Testis (tissue), 2 donors: ENCODE data around the gene SOWAHA.

Experiments used
- POLR2A ChIP-seq: fragments of 450-650 bp; IDR thresholded peaks from one replicate; pipeline ENCODE4 v1.6.1; 2017; ENCODE audit warnings: antibody characterized with exemption, mild to moderate bottlenecking, moderate library complexity
- TF ChIP-seq, protein P1 (sequence below), 3 experiments: fragments of 450-650 bp in 2 of 3; fragments of 200-600 bp in 1 of 3; sonication (generic) in 1 of 3; IDR thresholded peaks; one replicate each; pipeline ENCODE4 v1.5.1; 2016 to 2019; ENCODE audit warnings: antibody characterized with exemption in 3 of 3, mild to moderate bottlenecking in 2 of 3, moderate library complexity in 1 of 3

DNA sequence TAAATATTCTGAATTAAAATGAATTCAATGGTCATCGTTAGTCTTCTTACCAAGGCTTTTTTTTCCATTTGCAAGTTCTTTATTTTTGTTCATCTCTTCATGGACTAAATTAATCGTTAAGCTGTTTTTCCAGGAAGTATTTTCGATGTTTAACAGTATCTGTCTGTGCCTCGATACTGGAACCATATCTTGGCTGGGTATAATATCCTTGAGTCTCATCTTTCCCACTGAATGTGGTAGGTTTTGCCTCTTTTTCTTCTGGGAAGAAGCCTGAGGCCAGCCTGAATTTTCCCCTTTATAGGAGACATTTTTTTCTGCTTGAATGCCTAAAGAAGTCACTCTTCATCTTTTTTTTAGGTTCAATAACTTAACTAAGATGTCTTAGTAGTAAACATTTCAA lies 32.1 kb upstream of the SOWAHA start:
- TF ChIP-seq, protein P1, sequence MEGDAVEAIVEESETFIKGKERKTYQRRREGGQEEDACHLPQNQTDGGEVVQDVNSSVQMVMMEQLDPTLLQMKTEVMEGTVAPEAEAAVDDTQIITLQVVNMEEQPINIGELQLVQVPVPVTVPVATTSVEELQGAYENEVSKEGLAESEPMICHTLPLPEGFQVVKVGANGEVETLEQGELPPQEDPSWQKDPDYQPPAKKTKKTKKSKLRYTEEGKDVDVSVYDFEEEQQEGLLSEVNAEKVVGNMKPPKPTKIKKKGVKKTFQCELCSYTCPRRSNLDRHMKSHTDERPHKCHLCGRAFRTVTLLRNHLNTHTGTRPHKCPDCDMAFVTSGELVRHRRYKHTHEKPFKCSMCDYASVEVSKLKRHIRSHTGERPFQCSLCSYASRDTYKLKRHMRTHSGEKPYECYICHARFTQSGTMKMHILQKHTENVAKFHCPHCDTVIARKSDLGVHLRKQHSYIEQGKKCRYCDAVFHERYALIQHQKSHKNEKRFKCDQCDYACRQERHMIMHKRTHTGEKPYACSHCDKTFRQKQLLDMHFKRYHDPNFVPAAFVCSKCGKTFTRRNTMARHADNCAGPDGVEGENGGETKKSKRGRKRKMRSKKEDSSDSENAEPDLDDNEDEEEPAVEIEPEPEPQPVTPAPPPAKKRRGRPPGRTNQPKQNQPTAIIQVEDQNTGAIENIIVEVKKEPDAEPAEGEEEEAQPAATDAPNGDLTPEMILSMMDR (IDR thresholded peaks at IDR 0.05): no peak
- no peak for TF ChIP-seq POLR2A
